A549 (cell line): ENCODE measurements around the gene P2RX5.

Source experiments
- BHLHE40 ChIP-seq: IDR thresholded peaks from 2 replicates; pipeline ENCODE4 v1.6.1; 2012; ENCODE audit warnings: low read depth, low read length, inconsistent platforms
- CTCF ChIP-seq: fragments of >200 bp; sonication (Bioruptor Twin); formaldehyde crosslinking; IDR thresholded peaks from 3 replicates; pipeline ENCODE4 v1.5.1; 2016
- EHMT2 ChIP-seq: fragments of 200-600 bp; sonication (generic); IDR thresholded peaks from 2 replicates; pipeline ENCODE4 v1.6.1; 2016; ENCODE audit warnings: antibody characterized with exemption, low read depth, mild to moderate bottlenecking, moderate library complexity
- ELK1 ChIP-seq: fragments of 150-350 bp; IDR thresholded peaks from 2 replicates; pipeline ENCODE4 v1.6.1; 2014; ENCODE audit warnings: low read depth, mild to moderate bottlenecking, low read length
- EP300 ChIP-seq, 2 experiments: fragments of >200 bp; sonication (Bioruptor Twin); formaldehyde crosslinking; IDR thresholded peaks; 2 replicates in 1 of 2; 3 replicates in 1 of 2; pipeline ENCODE4 v1.6.1; 2016 to 2017
- JUN ChIP-seq, 2 experiments: fragments of >200 bp; sonication (Bioruptor Twin); formaldehyde crosslinking; IDR thresholded peaks; 2 replicates in 1 of 2; 3 replicates in 1 of 2; pipeline ENCODE4 v1.6.1; 2016 to 2017
- MAX ChIP-seq: IDR thresholded peaks from 2 replicates; pipeline ENCODE4 v1.6.1; 2012
- MYC ChIP-seq: IDR thresholded peaks from 2 replicates; pipeline ENCODE4 v1.6.1; 2012; ENCODE audit warnings: mild to moderate bottlenecking, inconsistent platforms, low read length, improper control_type of control experiment, borderline replicate concordance
- POLR2A ChIP-seq: IDR thresholded peaks from 2 replicates; pipeline ENCODE4 v1.6.1; 2012; ENCODE audit warnings: mild to moderate bottlenecking, low read length
- RAD21 ChIP-seq, 2 experiments: fragments of >200 bp in 1 of 2; sonication (Bioruptor Twin) in 1 of 2; formaldehyde crosslinking in 1 of 2; IDR thresholded peaks in 1 of 2; conservative IDR thresholded peaks in 1 of 2; 2 replicates in 1 of 2; 3 replicates in 1 of 2; pipeline ENCODE4 v1.6.1; 2012 to 2018; ENCODE audit warnings: inconsistent platforms in 1 of 2
- REST ChIP-seq: fragments of 200-600 bp; sonication (generic); IDR thresholded peaks from 2 replicates; pipeline ENCODE4 v1.6.1; 2016; ENCODE audit warnings: antibody characterized with exemption, mild to moderate bottlenecking, moderate library complexity
- ZC3H11A ChIP-seq: fragments of 450-650 bp; IDR thresholded peaks from 2 replicates; pipeline ENCODE4 v1.6.1; 2014; ENCODE audit warnings: antibody characterized with exemption, mild to moderate bottlenecking

- no peak for TF ChIP-seq EHMT2
- no peak for TF ChIP-seq ZC3H11A
- peak; percentile 85 for TF ChIP-seq CTCF
- TF ChIP-seq EP300 (IDR thresholded peaks at IDR 0.05): no peak
- no peak for TF ChIP-seq ELK1
- TF ChIP-seq POLR2A: no peak
- no peak for TF ChIP-seq MAX
- TF ChIP-seq RAD21 (conservative IDR thresholded peaks at IDR 0.05 in 1 of 2, IDR thresholded peaks at IDR 0.05 in 1 of 2): peak; percentile 61 to 73
- TF ChIP-seq REST: no peak
- TF ChIP-seq BHLHE40: no peak
- TF ChIP-seq JUN (IDR thresholded peaks at IDR 0.05): no peak
- TF ChIP-seq MYC: no peak
Observed at GRCh38 chr17:3683054-3683511, 12.9 kb downstream of the P2RX5 start.
